ENCODE data around the gene ATG3. TPM values are rescaled to one million over a fixed set of nuclear protein-coding genes. Genes with fewer than 3 reads are reported as not detected.

The ATG3 gene
- total RNA-seq, 4 donors from 2014 or later, result 24.3 to 82.6 (median 52.8) TPM

GRCh38 chr3:112484352-112484751 is 77.4 kb downstream of the ATG3 start:
- no peaks in the 10 kb centered on the region for H3K4me1 ChIP-seq
- no peaks in the 10 kb centered on the region for H3K27me3 ChIP-seq
- intact Hi-C loops (cut with DNase I; ENCODE audit: low total_unique reads), result no loop called here

GRCh38 chr3:112482675-112483074 is 79.1 kb downstream of the ATG3 start:
- Histone ChIP-seq H3K27me3 (no peaks in the 10 kb centered on the region), H3K36me3 (no peaks in the 10 kb centered on the region), H3K27ac (no peak overlapping the region), H3K9me3 (no peaks in the 10 kb centered on the region), H3K4me1 (no peaks in the 10 kb centered on the region), H3K4me3 (no peak overlapping the region)
- in situ Hi-C loops (cut with MboI; ENCODE audit: low pct_ligation_motif_present in 1 of 4, low pct_unique_long_range_greater_than_20kb in 1 of 4, low sequenced_read_pairs in 3 of 4) (no loop called here), intact Hi-C loops (cut with DNase I; ENCODE audit: low total_unique reads) (no loop called here)
- DNase-seq, result no peak
- no peak for TF ChIP-seq POLR2A (IDR thresholded peaks at IDR 0.05)
- TF ChIP-seq POLR2AphosphoS5 (IDR thresholded peaks at IDR 0.05), result no peak
- no peak for TF ChIP-seq CTCF (IDR thresholded peaks at IDR 0.05)
- TF ChIP-seq EP300 (IDR thresholded peaks at IDR 0.05; ENCODE audit: low read depth), result no peak
- WGBS, 2 donors (ENCODE audit: low coverage in 1 of 2), result 33 to 59% methylated on average over 1 of the region's 1 CpG

More at GRCh38 chr3:112484352-112484751, 77.4 kb downstream of the ATG3 start:
- H3K4me3 ChIP-seq, result no peak overlapping the region
- TF ChIP-seq POLR2AphosphoS5 (IDR thresholded peaks at IDR 0.05) (no peak), CTCF (IDR thresholded peaks at IDR 0.05) (no peak), POLR2A (IDR thresholded peaks at IDR 0.05) (no peak)
- no peaks in the 10 kb centered on the region for H3K9me3 ChIP-seq
- DNase-seq, result no peak
- no peak overlapping the region for H3K27ac ChIP-seq
- WGBS, 2 donors (ENCODE audit: low coverage in 1 of 2), result 92% methylated on average over 4 of the region's 4 CpGs; no CpG with 5 or more reads in 1 of the 2 donors
- in situ Hi-C loops (cut with MboI; ENCODE audit: low pct_ligation_motif_present in 1 of 4, low pct_unique_long_range_greater_than_20kb in 1 of 4, low sequenced_read_pairs in 3 of 4), result no loop called here
- H3K36me3 ChIP-seq, result no peaks in the 10 kb centered on the region

Other genes with a start within 250 kb of the ATG3 start
- 1 to 10 TPM in 3 of 4 donors, not detected in 1; 1.1 to 4.1 (median 3.6) TPM for gene CD200, start 228.8 kb downstream of the ATG3 start, total RNA-seq
- 10 to 100 TPM in 1 of 4 donors, under 1 TPM in 1, not detected in 2; 0.82 to 12.9 TPM for gene BTLA, start 62.5 kb downstream of the ATG3 start, total RNA-seq
- gene SLC35A5, start 83 bp upstream of the ATG3 start, total RNA-seq, result 10 to 100 TPM in 3 of 4 donors, under 1 TPM in 1; 0.80 to 49.2 (median 25.4) TPM
- gene CCDC80, start 79.2 kb upstream of the ATG3 start, total RNA-seq, result 10 to 100 TPM in 2 of 4 donors, 1 to 10 TPM in 2; 6.4 to 55.3 (median 18.4) TPM

All from transverse colon (tissue), 4 donors.